HepG2 (cell line): Measurements from ENCODE around the gene CGREF1. TPM values are rescaled to one million over a fixed set of nuclear protein-coding genes. Genes with fewer than 3 reads are reported as not detected.

Experiments
- EZH2 ChIP-seq: conservative IDR thresholded peaks from 2 replicates; pipeline ENCODE4 v1.6.1; 2012; ENCODE audit warnings: mild to moderate bottlenecking, low read depth, low read length, moderate library complexity
- FIP1L1 ChIP-seq: fragments of 200-400 bp; formaldehyde crosslinking; IDR thresholded peaks from 2 replicates; pipeline ENCODE4 v1.6.1; 2018; ENCODE audit warnings: low read depth, mild to moderate bottlenecking, low read length, moderate library complexity, borderline replicate concordance; ENCODE audit not compliant: insufficient read depth
- GATAD1 ChIP-seq: IDR thresholded peaks from 2 replicates; pipeline ENCODE4 v1.6.1; 2016; ENCODE audit warnings: missing genetic modification reagents, missing compliant biosample characterization
- HIVEP1 ChIP-seq: sonication (generic); formaldehyde crosslinking; IDR thresholded peaks from 2 replicates; pipeline ENCODE4 v1.4.0; 2020; ENCODE audit warnings: mild to moderate bottlenecking, missing genetic modification reagents
- KLF15 ChIP-seq: sonication (generic); formaldehyde crosslinking; IDR thresholded peaks from 2 replicates; pipeline ENCODE4 v1.8.1; 2023; ENCODE audit warnings: borderline replicate concordance, mild to moderate bottlenecking, inconsistent platforms, missing genetic modification reagents, mixed read lengths
- MAFF ChIP-seq: IDR thresholded peaks from 2 replicates; pipeline ENCODE4 v1.6.1; 2011; ENCODE audit warnings: low read depth, low read length, improper control_type of control experiment
- NFATC3 ChIP-seq: sonication (generic); formaldehyde crosslinking; IDR thresholded peaks from 2 replicates; pipeline ENCODE4 v1.5.1; 2020; ENCODE audit warnings: mild to moderate bottlenecking, missing genetic modification reagents
- NRL ChIP-seq: sonication (generic); formaldehyde crosslinking; IDR thresholded peaks from 2 replicates; pipeline ENCODE4 v1.5.0; 2020; ENCODE audit warnings: missing genetic modification reagents, mild to moderate bottlenecking, moderate library complexity, borderline replicate concordance
- RBAK ChIP-seq: sonication (generic); formaldehyde crosslinking; IDR thresholded peaks from 2 replicates; pipeline ENCODE4 v1.5.1; 2020; ENCODE audit warnings: mild to moderate bottlenecking, missing genetic modification reagents
- ZC3H13 ChIP-seq: sonication (generic); formaldehyde crosslinking; IDR thresholded peaks from 2 replicates; pipeline ENCODE4 v1.8.1; 2023; ENCODE audit warnings: mild to moderate bottlenecking, missing genetic modification reagents, moderate library complexity
- ZFAT ChIP-seq: sonication (generic); formaldehyde crosslinking; conservative IDR thresholded peaks from 2 replicates; pipeline ENCODE4 v1.8.1; 2023; ENCODE audit warnings: missing genetic modification reagents, inconsistent platforms
- ZKSCAN8 ChIP-seq: IDR thresholded peaks from 2 replicates; pipeline ENCODE4 v1.6.1; 2016; ENCODE audit warnings: borderline replicate concordance, missing genetic modification reagents, missing compliant biosample characterization
- ZNF333 ChIP-seq: sonication (generic); formaldehyde crosslinking; IDR thresholded peaks from 2 replicates; pipeline ENCODE4 v1.4.0; 2020; ENCODE audit warnings: mild to moderate bottlenecking, missing genetic modification reagents, borderline replicate concordance
- ZNF607 ChIP-seq: sonication (generic); formaldehyde crosslinking; IDR thresholded peaks from 2 replicates; pipeline ENCODE4 v1.5.1; 2020; ENCODE audit warnings: missing genetic modification reagents, mild to moderate bottlenecking, borderline replicate concordance
- ZNF616 ChIP-seq: sonication (generic); formaldehyde crosslinking; IDR thresholded peaks from 2 replicates; pipeline ENCODE4 v1.5.0; 2020; ENCODE audit warnings: low read depth, mild to moderate bottlenecking, missing genetic modification reagents
- ZNF660 ChIP-seq: sonication (generic); formaldehyde crosslinking; IDR thresholded peaks from 2 replicates; pipeline ENCODE4 v1.5.1; 2020; ENCODE audit warnings: mild to moderate bottlenecking, low read depth, missing genetic modification reagents, borderline replicate concordance
- ZNF678 ChIP-seq: sonication (generic); formaldehyde crosslinking; IDR thresholded peaks from 2 replicates; pipeline ENCODE4 v1.4.0; 2020; ENCODE audit warnings: mild to moderate bottlenecking, missing genetic modification reagents
- polyA plus RNA-seq, 8 experiments: library from polyadenylated mRNA; depleted of rRNA in 3 of 8; stranded (reverse) in 7 of 8; unstranded in 1 of 8; fragments of >200 nt; fragmentation: Illumina TruSeq in 4 of 8; extraction: Trizol in 4 of 8; gene quantifications; 2 replicates each; pipeline versions ENCODE4 v1.2.1 to v1.2.3, GENCODE V29; 2011 to 2016; ENCODE audit warnings: low read depth in 4 of 8, missing spikeins in 1 of 8, mixed read lengths in 1 of 8; ENCODE audit not compliant: insufficient read depth in 1 of 8
- total RNA-seq, 5 experiments: library from RNA; depleted of rRNA; stranded (reverse); fragments of >200 nt; fragmentation: Illumina TruSeq; extraction: Trizol; gene quantifications; 2 replicates each; pipeline ENCODE4 v1.2.3, GENCODE V29; 2016; ENCODE audit warnings: low read depth in 1 of 5
- TF ChIP-seq, protein P1 (sequence below): sonication (generic); formaldehyde crosslinking; IDR thresholded peaks from 2 replicates; pipeline ENCODE4 v1.5.1; 2020; ENCODE audit warnings: mild to moderate bottlenecking, missing genetic modification reagents, borderline replicate concordance
- TF ChIP-seq, protein P2 (sequence below): sonication (generic); formaldehyde crosslinking; IDR thresholded peaks from 2 replicates; pipeline ENCODE4 v1.4.0; 2020; ENCODE audit warnings: mild to moderate bottlenecking, missing genetic modification reagents
- TF ChIP-seq, protein P3 (sequence below): IDR thresholded peaks from 2 replicates; pipeline ENCODE4 v1.4.0; 2020; ENCODE audit warnings: mild to moderate bottlenecking, missing genetic modification reagents

Gene CGREF1
- total and polyA plus RNA-seq, 2 of the 13 experiments (the other 11 are each of a cell fraction or from before 2014, with no cell fraction given), result 13.9 to 23.4 TPM

GRCh38 chr2:27117995-27118524, 868 bp downstream of the CGREF1 start (continued):
- TF ChIP-seq, protein P1, sequence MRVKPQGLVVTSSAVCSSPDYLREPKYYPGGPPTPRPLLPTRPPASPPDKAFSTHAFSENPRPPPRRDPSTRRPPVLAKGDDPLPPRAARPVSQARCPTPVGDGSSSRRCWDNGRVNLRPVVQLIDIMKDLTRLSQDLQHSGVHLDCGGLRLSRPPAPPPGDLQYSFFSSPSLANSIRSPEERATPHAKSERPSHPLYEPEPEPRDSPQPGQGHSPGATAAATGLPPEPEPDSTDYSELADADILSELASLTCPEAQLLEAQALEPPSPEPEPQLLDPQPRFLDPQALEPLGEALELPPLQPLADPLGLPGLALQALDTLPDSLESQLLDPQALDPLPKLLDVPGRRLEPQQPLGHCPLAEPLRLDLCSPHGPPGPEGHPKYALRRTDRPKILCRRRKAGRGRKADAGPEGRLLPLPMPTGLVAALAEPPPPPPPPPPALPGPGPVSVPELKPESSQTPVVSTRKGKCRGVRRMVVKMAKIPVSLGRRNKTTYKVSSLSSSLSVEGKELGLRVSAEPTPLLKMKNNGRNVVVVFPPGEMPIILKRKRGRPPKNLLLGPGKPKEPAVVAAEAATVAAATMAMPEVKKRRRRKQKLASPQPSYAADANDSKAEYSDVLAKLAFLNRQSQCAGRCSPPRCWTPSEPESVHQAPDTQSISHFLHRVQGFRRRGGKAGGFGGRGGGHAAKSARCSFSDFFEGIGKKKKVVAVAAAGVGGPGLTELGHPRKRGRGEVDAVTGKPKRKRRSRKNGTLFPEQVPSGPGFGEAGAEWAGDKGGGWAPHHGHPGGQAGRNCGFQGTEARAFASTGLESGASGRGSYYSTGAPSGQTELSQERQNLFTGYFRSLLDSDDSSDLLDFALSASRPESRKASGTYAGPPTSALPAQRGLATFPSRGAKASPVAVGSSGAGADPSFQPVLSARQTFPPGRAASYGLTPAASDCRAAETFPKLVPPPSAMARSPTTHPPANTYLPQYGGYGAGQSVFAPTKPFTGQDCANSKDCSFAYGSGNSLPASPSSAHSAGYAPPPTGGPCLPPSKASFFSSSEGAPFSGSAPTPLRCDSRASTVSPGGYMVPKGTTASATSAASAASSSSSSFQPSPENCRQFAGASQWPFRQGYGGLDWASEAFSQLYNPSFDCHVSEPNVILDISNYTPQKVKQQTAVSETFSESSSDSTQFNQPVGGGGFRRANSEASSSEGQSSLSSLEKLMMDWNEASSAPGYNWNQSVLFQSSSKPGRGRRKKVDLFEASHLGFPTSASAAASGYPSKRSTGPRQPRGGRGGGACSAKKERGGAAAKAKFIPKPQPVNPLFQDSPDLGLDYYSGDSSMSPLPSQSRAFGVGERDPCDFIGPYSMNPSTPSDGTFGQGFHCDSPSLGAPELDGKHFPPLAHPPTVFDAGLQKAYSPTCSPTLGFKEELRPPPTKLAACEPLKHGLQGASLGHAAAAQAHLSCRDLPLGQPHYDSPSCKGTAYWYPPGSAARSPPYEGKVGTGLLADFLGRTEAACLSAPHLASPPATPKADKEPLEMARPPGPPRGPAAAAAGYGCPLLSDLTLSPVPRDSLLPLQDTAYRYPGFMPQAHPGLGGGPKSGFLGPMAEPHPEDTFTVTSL (CRISPR knock-in tag), result no peak
- TF ChIP-seq, protein P2, sequence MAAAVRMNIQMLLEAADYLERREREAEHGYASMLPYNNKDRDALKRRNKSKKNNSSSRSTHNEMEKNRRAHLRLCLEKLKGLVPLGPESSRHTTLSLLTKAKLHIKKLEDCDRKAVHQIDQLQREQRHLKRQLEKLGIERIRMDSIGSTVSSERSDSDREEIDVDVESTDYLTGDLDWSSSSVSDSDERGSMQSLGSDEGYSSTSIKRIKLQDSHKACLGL, result no peak
- peak; percentile 7; the same call in 1 of the 2 replicates for TF ChIP-seq NRL (CRISPR knock-in tag)
- TF ChIP-seq ZNF607 (CRISPR knock-in tag), result 0 out of 2 replicates have a peak, but pooled peaks have one; percentile 3
- TF ChIP-seq RBAK, result no peak
- no peak for TF ChIP-seq EZH2
- TF ChIP-seq, protein P3, sequence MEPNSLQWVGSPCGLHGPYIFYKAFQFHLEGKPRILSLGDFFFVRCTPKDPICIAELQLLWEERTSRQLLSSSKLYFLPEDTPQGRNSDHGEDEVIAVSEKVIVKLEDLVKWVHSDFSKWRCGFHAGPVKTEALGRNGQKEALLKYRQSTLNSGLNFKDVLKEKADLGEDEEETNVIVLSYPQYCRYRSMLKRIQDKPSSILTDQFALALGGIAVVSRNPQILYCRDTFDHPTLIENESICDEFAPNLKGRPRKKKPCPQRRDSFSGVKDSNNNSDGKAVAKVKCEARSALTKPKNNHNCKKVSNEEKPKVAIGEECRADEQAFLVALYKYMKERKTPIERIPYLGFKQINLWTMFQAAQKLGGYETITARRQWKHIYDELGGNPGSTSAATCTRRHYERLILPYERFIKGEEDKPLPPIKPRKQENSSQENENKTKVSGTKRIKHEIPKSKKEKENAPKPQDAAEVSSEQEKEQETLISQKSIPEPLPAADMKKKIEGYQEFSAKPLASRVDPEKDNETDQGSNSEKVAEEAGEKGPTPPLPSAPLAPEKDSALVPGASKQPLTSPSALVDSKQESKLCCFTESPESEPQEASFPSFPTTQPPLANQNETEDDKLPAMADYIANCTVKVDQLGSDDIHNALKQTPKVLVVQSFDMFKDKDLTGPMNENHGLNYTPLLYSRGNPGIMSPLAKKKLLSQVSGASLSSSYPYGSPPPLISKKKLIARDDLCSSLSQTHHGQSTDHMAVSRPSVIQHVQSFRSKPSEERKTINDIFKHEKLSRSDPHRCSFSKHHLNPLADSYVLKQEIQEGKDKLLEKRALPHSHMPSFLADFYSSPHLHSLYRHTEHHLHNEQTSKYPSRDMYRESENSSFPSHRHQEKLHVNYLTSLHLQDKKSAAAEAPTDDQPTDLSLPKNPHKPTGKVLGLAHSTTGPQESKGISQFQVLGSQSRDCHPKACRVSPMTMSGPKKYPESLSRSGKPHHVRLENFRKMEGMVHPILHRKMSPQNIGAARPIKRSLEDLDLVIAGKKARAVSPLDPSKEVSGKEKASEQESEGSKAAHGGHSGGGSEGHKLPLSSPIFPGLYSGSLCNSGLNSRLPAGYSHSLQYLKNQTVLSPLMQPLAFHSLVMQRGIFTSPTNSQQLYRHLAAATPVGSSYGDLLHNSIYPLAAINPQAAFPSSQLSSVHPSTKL (CRISPR knock-in tag), result 0 out of 2 replicates have a peak, but pooled peaks have one; percentile 13
- TF ChIP-seq MAFF, result no peak
- no peak for TF ChIP-seq ZNF678
- TF ChIP-seq HIVEP1 (CRISPR knock-in tag), result peak; percentile 43; the same call in 1 of the 2 replicates
- no peak for TF ChIP-seq ZNF660
- TF ChIP-seq ZFAT (CRISPR knock-in tag), result no peak
- TF ChIP-seq ZC3H13 (CRISPR knock-in tag), result no peak
- TF ChIP-seq GATAD1 (CRISPR knock-in tag), result no peak
- no peak for TF ChIP-seq NFATC3
- no peak for TF ChIP-seq ZNF616
- no peak for TF ChIP-seq FIP1L1
- TF ChIP-seq ZNF333 (CRISPR knock-in tag), result no peak
- TF ChIP-seq ZKSCAN8 (CRISPR knock-in tag), result no peak
- no peak for TF ChIP-seq KLF15 (CRISPR knock-in tag)
